GM12878 (cell line): ENCODE data around the gene SLC39A13. TPM values are rescaled to one million over a fixed set of nuclear protein-coding genes. Genes with fewer than 3 reads are reported as not detected.

Experiments used
- CEBPZ ChIP-seq: fragments of 150-350 bp; IDR thresholded peaks from 2 replicates; pipeline ENCODE4 v1.6.1; 2016; ENCODE audit warnings: low read depth, low read length
- ELK1 ChIP-seq: IDR thresholded peaks from 2 replicates; pipeline ENCODE4 v1.6.1; 2012; ENCODE audit warnings: low read depth, low read length, improper control_type of control experiment
- FOS ChIP-seq: IDR thresholded peaks from 3 replicates; pipeline ENCODE4 v1.6.1; 2011; ENCODE audit warnings: borderline replicate concordance; ENCODE audit not compliant: insufficient read length; ENCODE audit errors: extremely low read depth
- KDM1A ChIP-seq: fragments of 200-600 bp; sonication (generic); IDR thresholded peaks from 2 replicates; pipeline ENCODE4 v1.6.1; 2016; ENCODE audit warnings: borderline replicate concordance
- MTA3 ChIP-seq: IDR thresholded peaks from 2 replicates; pipeline ENCODE4 v1.6.1; 2012; ENCODE audit warnings: low read length, inconsistent platforms, borderline replicate concordance
- NBN ChIP-seq: fragments of 450-650 bp; IDR thresholded peaks from 2 replicates; pipeline ENCODE4 v1.6.1; 2016
- PAX5 ChIP-seq: IDR thresholded peaks from 2 replicates; pipeline ENCODE4 v1.6.1; 2011; ENCODE audit warnings: low read depth, low read length, borderline replicate concordance
- PAX8 ChIP-seq: fragments of 450-650 bp; IDR thresholded peaks from 2 replicates; pipeline ENCODE4 v1.6.1; 2017; ENCODE audit warnings: mild to moderate bottlenecking, moderate library complexity
- PBX3 ChIP-seq: IDR thresholded peaks from 2 replicates; pipeline ENCODE4 v1.6.1; 2011; ENCODE audit warnings: mild to moderate bottlenecking, low read depth, low read length, moderate library complexity; ENCODE audit not compliant: insufficient replicate concordance
- POLR2A ChIP-seq: IDR thresholded peaks from 2 replicates; pipeline ENCODE4 v1.6.1; 2011; ENCODE audit warnings: low read depth, mild to moderate bottlenecking, low read length
- POLR2AphosphoS2 ChIP-seq: IDR thresholded peaks from 2 replicates; pipeline ENCODE4 v1.6.1; 2011; ENCODE audit warnings: low read depth, mild to moderate bottlenecking, low read length, improper control_type of control experiment, moderate library complexity
- RELB ChIP-seq: fragments of 450-650 bp; IDR thresholded peaks from 2 replicates; pipeline ENCODE4 v1.6.1; 2017; ENCODE audit warnings: low read depth, mild to moderate bottlenecking, moderate library complexity
- SMAD5 ChIP-seq: IDR thresholded peaks from 2 replicates; pipeline ENCODE4 v1.6.1; 2016; ENCODE audit warnings: antibody characterized with exemption, low read depth
- STAT3 ChIP-seq: IDR thresholded peaks from 2 replicates; pipeline ENCODE4 v1.6.1; 2011; ENCODE audit warnings: low read depth, low read length, improper control_type of control experiment
- TARDBP ChIP-seq: IDR thresholded peaks from 2 replicates; pipeline ENCODE4 v1.6.1; 2016; ENCODE audit warnings: borderline replicate concordance
- TCF7 ChIP-seq: IDR thresholded peaks from 2 replicates; pipeline ENCODE4 v1.6.1; 2014; ENCODE audit warnings: antibody characterized with exemption, borderline replicate concordance
- ZBED1 ChIP-seq: IDR thresholded peaks from 2 replicates; pipeline ENCODE4 v1.6.1; 2016; ENCODE audit warnings: borderline replicate concordance
- ZBTB11 ChIP-seq: fragments of 450-650 bp; formaldehyde crosslinking; IDR thresholded peaks from 2 replicates; pipeline ENCODE4 v1.5.0; 2022; ENCODE audit warnings: mild to moderate bottlenecking, missing genetic modification characterization
- ZNF207 ChIP-seq: fragments of 450-650 bp; IDR thresholded peaks from 2 replicates; pipeline ENCODE4 v1.6.1; 2014; ENCODE audit warnings: antibody characterized with exemption, mild to moderate bottlenecking, borderline replicate concordance
- ZNF622 ChIP-seq: fragments of 450-650 bp; IDR thresholded peaks from 2 replicates; pipeline ENCODE4 v1.6.1; 2017; ENCODE audit warnings: mild to moderate bottlenecking, inconsistent platforms
- polyA plus RNA-seq, 11 experiments: library from polyadenylated mRNA; depleted of rRNA in 4 of 11; unstranded in 6 of 11; stranded (reverse) in 5 of 11; fragments of >200 nt; fragmentation: Nextera tagmentation in 4 of 11; fragmentation: Illumina TruSeq in 1 of 11; extraction: Ambion mirVana in 4 of 11; extraction: Trizol in 1 of 11; gene quantifications; 1 replicate in 1 of 11; 2 replicates in 10 of 11; pipeline versions ENCODE4 v1.2.1 to v1.2.3, GENCODE V29; 2011 to 2016; ENCODE audit warnings: inconsistent platforms in 2 of 11, missing spikeins in 2 of 11, low read depth in 1 of 11
- total RNA-seq, 4 experiments: library from RNA; depleted of rRNA in 3 of 4; stranded (reverse); fragments of >200 nt in 3 of 4; fragmentation: Illumina TruSeq in 1 of 4; extraction: Trizol in 1 of 4; gene quantifications; 2 replicates each; pipeline versions ENCODE4 v1.2.1 to v1.2.3, GENCODE V29; 2013 to 2021

SLC39A13 gene
- total and polyA plus RNA-seq, 10 of the 15 experiments (the other 5 are each of a cell fraction or from before 2014, with no cell fraction given) = 0.23 to 19.8 (median 6.3) TPM

- TF ChIP-seq RELB (peak; percentile 99), FOS (no peak), ELK1 (peak; percentile 51; the same call in 1 of the 2 replicates), KDM1A (no peak), PBX3 (no peak), CEBPZ (no peak), POLR2AphosphoS2 (no peak), TARDBP (no peak), NBN (no peak; the same call in none of the 2 replicates), MTA3 (no peak), ZBED1 (no peak), TCF7 (no peak), ZBTB11 (no peak), POLR2A (peak; percentile 93), PAX5 (no peak; the same call in 1 of the 2 replicates), ZNF622 (no peak), PAX8 (no peak), SMAD5 (peak; percentile 93), ZNF207 (peak; percentile 78), STAT3 (no peak)
Observed at GRCh38 chr11:47426062-47426956, 17.9 kb downstream of the SLC39A13 start, which contains the start of gene PSMC3 (continued).
